8988T (cell line): Measurements from ENCODE around the gene P4HA1.
"Not testable (repeated sequence)": the region's sequence is repeated elsewhere in the genome, so short reads cannot be mapped to it uniquely, and the experiment has no call there.

Experiments used
- DNase-seq: peaks from one replicate; pipeline ENCODE4 v3.0.0; 2011

Gene P4HA1

GRCh38 chr10:73042130-73042529 lies 54.5 kb downstream of the P4HA1 start:
- no peak for DNase-seq

GRCh38 chr10:73039635-73040034 lies 57.0 kb downstream of the P4HA1 start:
- DNase-seq = no peak

GRCh38 chr10:73036285-73036684 lies 60.4 kb downstream of the P4HA1 start:
- not testable (repeated sequence) for DNase-seq

GRCh38 chr10:73032536-73032935 lies 64.1 kb downstream of the P4HA1 start:
- DNase-seq = no peak

GRCh38 chr10:73026623-73027022 lies 70.0 kb downstream of the P4HA1 start:
- DNase-seq = not testable (repeated sequence)

- not testable (repeated sequence) for DNase-seq
Measured at GRCh38 chr10:73023455-73024070, 73.1 kb downstream of the P4HA1 start.

DNA sequence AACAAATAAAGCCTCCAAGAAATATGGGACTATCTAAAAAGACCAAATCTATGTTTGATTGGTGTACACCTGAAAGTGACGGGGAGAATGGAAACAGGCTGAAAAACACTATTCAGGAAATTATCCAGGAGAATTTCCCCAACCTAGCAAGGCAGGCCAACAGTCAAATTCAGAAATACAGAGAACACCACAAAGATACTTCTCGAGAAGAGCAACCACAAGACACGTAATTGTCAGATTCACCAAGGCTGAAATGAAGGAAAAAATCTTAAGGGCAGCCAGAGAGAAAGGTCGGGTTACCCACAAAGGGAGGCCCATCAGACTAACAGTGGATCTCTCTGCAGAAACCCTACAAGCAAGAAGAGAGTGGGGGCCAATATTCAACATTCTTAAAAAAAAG lies 73.7 kb downstream of the P4HA1 start:
- not testable (repeated sequence) for DNase-seq

GRCh38 chr10:73021538-73022164 lies 75.0 kb downstream of the P4HA1 start:
- not testable (repeated sequence) for DNase-seq

- DNase-seq = no peak
Measured at GRCh38 chr10:73021050-73021449, 75.6 kb downstream of the P4HA1 start.

GRCh38 chr10:73019100-73019499 lies 77.6 kb downstream of the P4HA1 start:
- DNase-seq = no peak

- no peak for DNase-seq
Measured at GRCh38 chr10:73018632-73019031, 78.0 kb downstream of the P4HA1 start.

DNA sequence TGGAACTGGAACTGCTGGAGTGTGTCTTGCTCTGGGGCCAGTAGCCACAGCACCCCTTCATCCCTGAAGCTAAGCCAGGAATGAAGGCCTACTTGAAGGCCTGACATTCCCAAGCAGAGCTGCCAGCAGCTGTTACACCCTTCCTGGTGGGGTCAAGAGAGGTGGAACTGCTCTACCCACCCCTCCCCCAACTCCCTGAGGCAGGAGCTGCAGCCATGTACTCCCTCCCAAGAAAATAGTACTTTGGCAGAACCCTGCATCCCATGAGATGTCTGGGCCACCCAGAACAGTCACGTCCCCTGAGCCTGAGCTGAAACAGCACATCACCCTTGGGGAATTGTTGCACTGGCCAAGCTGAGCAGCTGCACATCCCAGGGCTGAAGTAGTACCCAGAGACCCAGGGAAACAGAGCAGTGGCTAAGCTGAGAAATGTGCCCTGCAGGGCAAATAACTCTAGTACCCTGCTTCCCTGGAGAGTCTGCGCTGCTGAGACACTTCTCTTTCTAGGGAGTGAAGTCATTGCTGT lies 78.6 kb downstream of the P4HA1 start:
- no peak for DNase-seq

DNA sequence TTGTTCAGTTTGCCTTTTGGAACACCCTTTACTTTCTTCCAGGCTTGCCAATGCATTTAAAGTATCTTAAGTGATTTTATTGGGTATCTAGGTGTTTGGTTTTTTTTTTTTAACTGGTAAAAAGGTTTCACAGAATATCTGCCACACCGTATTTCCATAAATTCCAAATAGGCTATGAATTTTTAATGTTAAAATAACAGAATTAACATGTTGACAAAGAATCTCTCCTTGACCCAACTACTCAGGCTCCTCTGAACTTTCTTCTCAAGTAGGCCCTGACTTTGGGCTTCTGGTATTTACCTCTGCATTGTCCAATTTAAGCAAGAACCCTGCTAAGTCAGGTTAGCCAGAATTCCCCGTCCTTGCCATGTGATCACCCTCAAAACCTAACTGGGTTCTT lies 80.9 kb downstream of the P4HA1 start:
- no peak for DNase-seq

GRCh38 chr10:73003822-73004221 lies 92.8 kb downstream of the P4HA1 start:
- no peak for DNase-seq

DNA sequence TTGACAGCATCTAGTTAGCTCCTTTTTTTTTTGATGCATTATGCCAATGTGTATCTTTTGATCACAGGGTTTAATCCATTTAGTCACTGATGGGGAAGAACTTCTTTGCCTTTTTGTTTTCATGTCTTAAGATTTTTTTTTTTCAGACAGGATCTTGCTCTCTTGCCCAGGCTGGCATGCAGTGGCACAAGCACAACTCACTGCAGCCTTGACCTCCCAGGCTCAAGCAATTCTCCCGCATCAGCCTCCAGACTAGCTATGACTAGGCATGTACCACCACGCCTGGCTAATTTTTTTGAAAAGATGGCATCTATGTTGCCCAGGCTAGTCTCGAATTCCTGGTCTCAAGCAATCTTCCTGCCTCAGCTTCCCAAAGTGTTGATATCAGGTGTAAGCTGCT lies 95.7 kb downstream of the P4HA1 start:
- no peak for DNase-seq

GRCh38 chr10:72997099-72997498 lies 99.6 kb downstream of the P4HA1 start:
- DNase-seq = no peak

DNA sequence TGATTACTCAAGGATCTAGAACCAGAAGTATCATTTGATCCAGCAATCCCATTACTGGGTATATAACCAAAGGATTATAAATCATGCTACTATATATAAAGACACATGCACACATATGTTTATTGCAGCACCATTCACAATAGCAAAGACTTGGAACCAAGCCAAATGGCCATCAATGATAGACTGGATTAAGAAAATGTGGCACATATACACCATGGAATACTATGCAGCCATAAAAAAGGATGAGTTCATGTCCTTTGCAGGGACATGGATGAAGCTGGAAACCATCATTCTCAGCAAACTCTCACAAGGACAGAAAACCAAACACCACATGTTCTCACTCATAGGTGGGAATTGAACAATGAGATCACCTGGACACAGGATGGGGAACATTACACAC lies 101.2 kb downstream of the P4HA1 start:
- DNase-seq = not testable (repeated sequence)

GRCh38 chr10:72989771-72990170 lies 106.9 kb downstream of the P4HA1 start:
- not testable (repeated sequence) for DNase-seq

GRCh38 chr10:72984618-72985017 lies 112.0 kb downstream of the P4HA1 start:
- DNase-seq = not testable (repeated sequence)

GRCh38 chr10:72981882-72982529 lies 114.7 kb downstream of the P4HA1 start:
- DNase-seq = no peak

GRCh38 chr10:72981028-72981881 lies 115.4 kb downstream of the P4HA1 start:
- no peak for DNase-seq

DNA sequence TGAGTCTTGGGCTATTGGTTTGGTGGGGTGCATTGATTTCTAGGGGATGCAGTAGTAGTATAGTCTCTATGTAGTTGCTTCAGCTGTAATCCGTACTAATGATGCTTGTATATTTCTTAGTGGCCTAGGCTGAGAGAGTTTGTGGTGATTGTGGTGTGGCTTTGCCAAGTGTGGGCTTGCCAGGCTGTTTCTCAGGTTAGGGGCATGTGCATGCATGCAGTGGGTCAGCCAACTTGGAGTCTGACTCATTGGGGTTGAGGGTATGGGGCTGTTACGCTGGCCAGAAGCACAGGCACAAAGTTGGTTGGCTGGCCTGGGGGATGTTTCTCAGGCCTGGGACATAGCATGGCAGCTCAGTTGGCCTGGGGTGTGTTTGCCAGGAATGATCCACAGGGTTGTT lies 116.3 kb downstream of the P4HA1 start:
- no peak for DNase-seq

DNA sequence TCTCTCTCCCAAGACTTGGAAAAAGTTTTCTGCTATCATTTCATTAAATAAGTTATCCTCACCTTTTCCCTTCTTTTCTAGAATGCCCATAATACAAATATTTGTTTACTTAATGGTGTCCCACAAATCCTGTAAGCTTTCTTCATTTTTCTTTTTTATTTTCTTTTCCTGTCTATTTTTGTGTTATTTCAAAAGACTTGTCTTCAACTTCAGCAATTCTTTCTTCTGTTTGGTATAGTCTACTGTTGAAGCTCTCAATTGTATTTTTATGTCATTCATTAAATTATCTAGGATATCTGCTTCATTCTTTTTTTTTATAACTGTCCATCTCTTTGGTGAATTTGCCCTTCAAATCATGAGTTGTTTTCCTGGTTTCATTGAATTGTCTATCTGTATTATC lies 117.0 kb downstream of the P4HA1 start:
- DNase-seq = no peak
